HEK293T (cell line): ENCODE data around the gene CTNNB1.

Source experiments
- CTCF ChIA-PET: fragments of 350-600 bp; formaldehyde crosslinking; extraction: SDS; loops from one replicate; lab custom pipeline; 2021; ENCODE audit warnings: antibody characterized with exemption, inconsistent platforms; lab: Yijun Ruan, JAX
- POLR2A ChIA-PET: fragments of 350-600 bp; formaldehyde crosslinking; extraction: SDS; loops from one replicate; lab custom pipeline; 2020; ENCODE audit warnings: antibody characterized with exemption, inconsistent platforms; lab: Yijun Ruan, JAX
- DNase-seq: peaks from one replicate; pipeline ENCODE4 v3.0.0; 2012; ENCODE audit warnings: mixed read lengths; ENCODE audit errors: extremely low spot score
- ARNT ChIP-seq: fragments of 450-650 bp; IDR thresholded peaks from 2 replicates; pipeline ENCODE4 v1.6.1; 2017; ENCODE audit warnings: mild to moderate bottlenecking
- BHLHE40 ChIP-seq: fragments of 450-650 bp; IDR thresholded peaks from 2 replicates; pipeline ENCODE4 v1.6.1; 2016; ENCODE audit warnings: mild to moderate bottlenecking, moderate library complexity, borderline replicate concordance
- CTBP1 ChIP-seq: fragments of 450-650 bp; IDR thresholded peaks from 2 replicates; pipeline ENCODE4 v1.6.1; 2016; ENCODE audit warnings: borderline replicate concordance
- ELF4 ChIP-seq: fragments of 450-650 bp; IDR thresholded peaks from 2 replicates; pipeline ENCODE4 v1.6.1; 2017; ENCODE audit warnings: antibody characterized with exemption
- FOXA1 ChIP-seq: fragments of 450-650 bp; IDR thresholded peaks from 2 replicates; pipeline ENCODE4 v1.6.1; 2016; ENCODE audit warnings: mild to moderate bottlenecking
- FOXK2 ChIP-seq: fragments of 450-650 bp; IDR thresholded peaks from 2 replicates; pipeline ENCODE4 v1.6.1; 2016; ENCODE audit warnings: mild to moderate bottlenecking
- FOXM1 ChIP-seq: fragments of 450-650 bp; IDR thresholded peaks from 2 replicates; pipeline ENCODE4 v1.6.1; 2017; ENCODE audit warnings: mild to moderate bottlenecking, borderline replicate concordance
- HDGF ChIP-seq: fragments of 450-650 bp; IDR thresholded peaks from 2 replicates; pipeline ENCODE4 v1.6.1; 2017; ENCODE audit warnings: antibody characterized with exemption, borderline replicate concordance
- L3MBTL2 ChIP-seq: fragments of 450-650 bp; conservative IDR thresholded peaks from 2 replicates; pipeline ENCODE4 v1.6.1; 2016; ENCODE audit warnings: mild to moderate bottlenecking
- LEF1 ChIP-seq: fragments of 450-650 bp; IDR thresholded peaks from 2 replicates; pipeline ENCODE4 v1.6.1; 2017; ENCODE audit warnings: mild to moderate bottlenecking, borderline replicate concordance
- NFRKB ChIP-seq: fragments of 450-650 bp; IDR thresholded peaks from 2 replicates; pipeline ENCODE4 v1.6.1; 2016; ENCODE audit warnings: mild to moderate bottlenecking, moderate library complexity
- PKNOX1 ChIP-seq: fragments of 450-650 bp; IDR thresholded peaks from 2 replicates; pipeline ENCODE4 v1.6.1; 2016
- SP1 ChIP-seq: fragments of 450-650 bp; IDR thresholded peaks from 2 replicates; pipeline ENCODE4 v1.6.1; 2017
- SUZ12 ChIP-seq: fragments of 450-650 bp; IDR thresholded peaks from 2 replicates; pipeline ENCODE4 v1.6.1; 2016; ENCODE audit warnings: mild to moderate bottlenecking
- TARDBP ChIP-seq: fragments of 450-650 bp; IDR thresholded peaks from 2 replicates; pipeline ENCODE4 v1.6.1; 2016
- ZNF384 ChIP-seq: fragments of 450-650 bp; IDR thresholded peaks from 2 replicates; pipeline ENCODE4 v1.6.1; 2016

CTNNB1 gene

GRCh38 chr3:41200669-41201021 is 1.3 kb downstream of the CTNNB1 start:
- DNase-seq, result no peak
- no peak for TF ChIP-seq L3MBTL2
- no peak for TF ChIP-seq FOXA1
- no peak for TF ChIP-seq TARDBP
- no peak for TF ChIP-seq ARNT
- TF ChIP-seq LEF1, result no peak
- no peak for TF ChIP-seq ZNF384
- no peak for TF ChIP-seq NFRKB
- no peak for TF ChIP-seq FOXM1
- TF ChIP-seq BHLHE40, result no peak
- TF ChIP-seq SP1, result no peak
- ChIA-PET POLR2A (interaction anchor here (2.8 to 4.1 kb wide), 2 partner anchors 12 to 41 kb away, joined by 13 to 28 read pairs; no protein-coding TSS in a partner anchor), CTCF (no interaction called here)

- ChIA-PET POLR2A (no interaction called here), CTCF (interaction anchor here (0.6 kb wide), 1 partner anchor 44 kb away, joined by 6 read pairs; no protein-coding TSS in a partner anchor)
- DNase-seq, result no peak
- TF ChIP-seq CTBP1 (no peak), ELF4 (no peak), PKNOX1 (no peak), FOXA1 (no peak), SP1 (no peak), LEF1 (no peak), L3MBTL2 (no peak), FOXM1 (no peak), TARDBP (no peak), ZNF384 (no peak), FOXK2 (no peak), ARNT (no peak), BHLHE40 (no peak)
These were observed 2.9 kb downstream of the CTNNB1 start for GRCh38 chr3:41202075-41202833.

- ChIA-PET POLR2A (no interaction called here), CTCF (interaction anchor here (0.6 kb wide), 1 partner anchor 43 kb away, joined by 6 read pairs; no protein-coding TSS in a partner anchor)
- TF ChIP-seq FOXK2 (0 out of 2 replicates have a peak, but pooled peaks have one; percentile 26), TARDBP (no peak), ZNF384 (peak; percentile 95), SP1 (no peak), LEF1 (no peak), ARNT (no peak), CTBP1 (no peak), PKNOX1 (no peak), L3MBTL2 (no peak)
- DNase-seq, result peak; percentile 26
These were observed 3.6 kb downstream of the CTNNB1 start for GRCh38 chr3:41202834-41203345.

- ChIA-PET CTCF (no interaction called here), POLR2A (no interaction called here)
- TF ChIP-seq ELF4 (no peak), LEF1 (no peak), FOXM1 (no peak), CTBP1 (no peak), TARDBP (no peak), L3MBTL2 (no peak), PKNOX1 (no peak), SP1 (no peak), HDGF (no peak), NFRKB (no peak), BHLHE40 (no peak), ZNF384 (no peak), ARNT (no peak), FOXA1 (no peak), SUZ12 (no peak), FOXK2 (no peak)
- DNase-seq, result no peak
These were observed 5.1 kb downstream of the CTNNB1 start for GRCh38 chr3:41204369-41204768.

GRCh38 chr3:41205591-41205990 is 6.3 kb downstream of the CTNNB1 start:
- no peak for TF ChIP-seq LEF1
- TF ChIP-seq HDGF, result no peak
- no peak for TF ChIP-seq SUZ12
- TF ChIP-seq FOXM1, result no peak
- TF ChIP-seq PKNOX1, result no peak
- TF ChIP-seq ZNF384, result no peak
- no peak for TF ChIP-seq FOXK2
- no peak for TF ChIP-seq FOXA1
- TF ChIP-seq L3MBTL2, result no peak
- no peak for TF ChIP-seq ELF4
- TF ChIP-seq SP1, result no peak
- TF ChIP-seq ARNT, result no peak
- no peak for TF ChIP-seq NFRKB
- TF ChIP-seq TARDBP, result no peak
- TF ChIP-seq BHLHE40, result no peak
- TF ChIP-seq CTBP1, result no peak
- DNase-seq, result no peak
- CTCF ChIA-PET, result no interaction called here
- POLR2A ChIA-PET, result no interaction called here
